Effector memory CD4-positive, alpha-beta T cell (primary cell): Measurements from ENCODE around the gene SLC34A3.
"Not testable (repeated sequence)": the region's sequence is repeated elsewhere in the genome, so short reads cannot be mapped to it uniquely, and the experiment has no call there.

Experiments used
- DNase-seq, 3 donors: peaks; one replicate each; pipeline ENCODE4 v3.0.0-alpha.2; 2020
- H3K27ac ChIP-seq: 2 replicates; pipeline ENCODE4 v1.7.0; 2013; ENCODE audit warnings: mild to moderate bottlenecking, low read length, moderate library complexity; ENCODE audit not compliant: insufficient read depth, poor library complexity, severe bottlenecking
- H3K27me3 ChIP-seq: replicated peaks from 2 replicates; pipeline ENCODE4 v1.7.0; 2013; ENCODE audit warnings: mild to moderate bottlenecking, low read length; ENCODE audit not compliant: insufficient read depth, control insufficient read depth, poor library complexity, severe bottlenecking
- H3K36me3 ChIP-seq: 2 replicates; pipeline ENCODE4 v1.7.0; 2013; ENCODE audit warnings: mild to moderate bottlenecking, low read length, moderate library complexity; ENCODE audit not compliant: control insufficient read depth, insufficient read depth
- H3K4me1 ChIP-seq: 2 replicates; pipeline ENCODE4 v1.7.0; 2013; ENCODE audit warnings: low read length, mild to moderate bottlenecking; ENCODE audit not compliant: control insufficient read depth, insufficient read depth, poor library complexity, severe bottlenecking
- H3K4me3 ChIP-seq: 2 replicates; pipeline ENCODE4 v1.7.0; 2013; ENCODE audit warnings: low read length, low read depth, mild to moderate bottlenecking; ENCODE audit not compliant: insufficient read depth, poor library complexity, severe bottlenecking
- H3K9me3 ChIP-seq: 2 replicates; pipeline ENCODE4 v1.7.0; 2013; ENCODE audit warnings: mild to moderate bottlenecking, low read length, moderate library complexity; ENCODE audit not compliant: control insufficient read depth

SLC34A3 gene

DNA sequence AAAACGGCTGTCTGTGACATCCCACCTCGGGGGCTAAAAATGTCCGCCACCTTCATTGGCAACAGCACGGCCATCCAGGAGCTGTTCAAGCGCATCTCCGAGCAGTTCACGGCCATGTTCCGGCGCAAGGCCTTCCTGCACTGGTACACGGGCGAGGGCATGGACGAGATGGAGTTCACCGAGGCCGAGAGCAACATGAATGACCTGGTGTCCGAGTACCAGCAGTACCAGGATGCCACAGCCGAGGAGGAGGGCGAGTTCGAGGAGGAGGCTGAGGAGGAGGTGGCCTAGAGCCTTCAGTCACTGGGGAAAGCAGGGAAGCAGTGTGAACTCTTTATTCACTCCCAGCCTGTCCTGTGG lies 12.5 kb downstream of the SLC34A3 start:
- H3K27me3 ChIP-seq, H3K27ac ChIP-seq, H3K4me3 ChIP-seq, DNase-seq, H3K9me3 ChIP-seq: not testable (repeated sequence)
- peaks cover 17% of the 10 kb centered on the region for H3K4me1 ChIP-seq
- H3K36me3 ChIP-seq = peaks cover 22% of the 10 kb centered on the region

DNA sequence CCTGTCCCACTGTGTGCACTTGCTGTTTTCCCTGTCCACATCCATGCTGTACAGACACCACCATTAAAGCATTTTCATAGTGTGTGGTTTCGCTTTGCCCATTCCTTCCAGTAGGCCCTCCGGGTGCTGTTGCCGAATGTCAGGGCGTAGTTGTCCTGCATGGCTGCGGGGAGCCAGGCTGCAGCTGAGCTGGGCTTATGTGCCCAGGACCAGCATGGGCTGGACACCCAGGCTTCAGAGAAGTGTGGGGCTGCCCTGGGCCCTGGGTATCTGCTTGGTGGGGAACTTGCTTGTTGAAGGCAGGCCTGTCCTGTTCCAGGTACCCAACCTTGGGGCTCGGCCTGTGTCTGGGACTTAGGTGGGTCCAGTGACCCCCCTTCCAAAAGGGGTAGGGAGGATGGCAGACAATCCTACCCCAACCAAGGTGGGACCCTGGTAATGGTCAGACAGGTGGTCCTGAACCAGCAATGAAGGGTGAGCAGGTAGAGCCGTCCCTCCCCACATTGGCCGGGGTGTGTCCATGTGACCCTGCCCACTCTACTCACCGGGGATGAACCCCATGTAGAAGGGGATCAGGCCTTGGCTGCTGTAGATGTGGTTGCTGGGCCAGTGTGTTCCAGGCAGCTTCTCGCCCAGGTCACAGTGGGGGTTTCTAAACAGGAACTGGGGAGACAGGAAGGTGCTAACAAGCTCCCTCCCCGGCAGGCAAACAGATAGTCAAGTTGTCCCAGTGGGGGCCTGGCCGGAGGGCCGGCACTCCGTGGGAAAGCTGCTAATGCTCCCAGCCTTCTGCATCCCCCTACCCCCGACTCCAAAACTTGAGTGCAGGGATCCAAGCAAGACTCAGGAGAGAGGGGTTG lies 13.2 kb downstream of the SLC34A3 start:
- Histone ChIP-seq H3K4me3 (no peak overlapping the region), H3K4me1 (peaks cover 17% of the 10 kb centered on the region), H3K27ac (no peak overlapping the region), H3K27me3 (no peaks in the 10 kb centered on the region), H3K9me3 (no peaks in the 10 kb centered on the region), H3K36me3 (peaks cover 22% of the 10 kb centered on the region)
- DNase-seq = no peak

DNA sequence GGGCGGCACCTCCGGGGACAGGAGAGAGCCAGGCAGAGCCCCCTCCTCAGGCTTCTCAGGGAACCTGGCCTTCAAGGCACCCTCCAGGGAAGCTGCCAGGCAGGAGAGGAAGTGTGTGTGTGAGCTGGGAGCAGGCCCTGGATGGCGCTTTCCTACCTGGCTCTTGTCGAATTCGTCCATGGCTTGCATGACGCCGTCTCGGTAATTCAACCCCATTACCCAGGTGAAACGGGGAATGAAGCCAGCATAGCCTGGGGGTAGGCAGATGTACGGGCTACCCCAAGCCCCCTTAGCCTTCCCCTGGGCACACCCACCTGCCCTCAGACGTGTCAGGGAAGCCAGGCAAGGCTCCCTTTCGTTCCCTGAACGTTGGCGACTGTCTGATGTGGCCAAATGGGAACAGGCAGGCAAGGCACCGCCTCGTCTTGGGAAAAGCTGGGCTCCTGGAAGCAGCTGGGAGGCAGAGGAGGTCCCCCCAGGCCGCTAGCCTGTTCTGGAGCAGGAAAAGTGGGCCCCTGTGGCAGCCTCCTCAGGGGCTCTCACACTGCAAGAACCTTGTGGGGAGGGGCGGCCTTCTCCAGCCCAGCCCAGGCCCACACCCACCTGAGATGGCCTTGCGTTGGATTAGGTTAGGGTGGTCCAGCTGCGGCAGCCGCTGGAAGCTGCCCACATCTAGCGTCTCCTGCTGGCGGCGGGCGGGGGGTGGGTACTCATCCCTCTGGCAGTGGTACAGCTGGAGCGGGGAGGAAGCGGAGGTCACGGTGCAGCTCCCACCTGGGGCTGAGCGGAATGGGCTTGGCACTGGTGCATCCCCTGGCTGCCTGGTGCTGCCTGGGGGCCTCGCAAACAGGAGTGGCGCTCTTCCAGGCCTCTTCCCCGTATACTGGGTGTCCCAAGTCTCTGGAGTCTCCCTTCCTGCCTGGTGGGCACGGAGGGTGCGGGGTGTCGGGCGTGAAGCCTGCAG lies 14.1 kb downstream of the SLC34A3 start:
- DNase-seq = no peak
- Histone ChIP-seq H3K27ac (no peak overlapping the region), H3K4me1 (peaks cover 15% of the 10 kb centered on the region), H3K36me3 (peaks cover 22% of the 10 kb centered on the region), H3K9me3 (no peaks in the 10 kb centered on the region), H3K27me3 (no peaks in the 10 kb centered on the region), H3K4me3 (no peak overlapping the region)

DNA sequence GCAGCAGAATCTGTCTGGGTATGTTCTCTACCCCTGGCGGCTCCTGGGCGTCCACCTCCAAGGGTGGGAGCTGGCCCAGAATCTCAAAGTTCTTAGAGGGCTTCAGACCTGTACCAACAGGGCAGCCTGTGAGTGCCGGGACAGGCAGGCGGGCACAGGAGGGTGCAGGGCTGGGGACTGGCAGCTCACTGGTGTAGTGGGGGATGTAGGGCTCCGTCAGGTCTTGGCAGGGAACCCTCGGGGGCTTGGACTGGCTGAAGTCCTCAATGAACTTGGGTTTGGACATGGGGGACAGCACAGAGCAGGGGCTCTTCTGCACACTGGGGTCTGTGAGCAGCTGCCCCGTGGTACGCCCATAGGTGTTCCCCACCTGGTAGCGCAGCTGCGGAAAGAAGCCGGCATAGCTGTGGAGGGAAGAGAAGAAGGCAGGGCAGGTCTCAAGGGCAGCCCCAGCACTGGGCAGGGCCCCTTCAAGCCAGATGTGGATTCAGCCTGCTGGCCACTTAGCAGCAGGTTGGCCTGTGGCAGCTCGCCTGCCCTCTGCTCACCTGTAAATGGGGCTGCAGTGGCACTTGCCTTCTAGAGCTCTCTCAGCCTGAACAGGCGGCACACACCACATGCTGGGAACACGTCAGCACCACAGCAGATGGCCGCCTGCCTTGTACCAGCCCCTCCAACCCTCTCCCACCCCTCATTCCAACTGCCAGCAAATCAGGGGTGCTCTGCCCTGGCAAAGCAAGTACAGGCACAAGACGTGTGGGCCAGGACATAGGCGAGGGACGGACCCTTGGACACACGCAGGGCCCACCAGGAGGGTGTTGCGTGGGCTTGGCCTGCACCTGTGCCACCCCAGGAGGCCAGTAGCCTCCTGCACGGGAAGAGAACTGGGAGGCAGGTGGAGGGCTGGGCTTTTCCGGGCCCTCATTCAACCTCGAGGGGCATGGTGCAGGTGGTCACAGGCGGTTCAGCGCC lies 15.0 kb downstream of the SLC34A3 start:
- no peaks in the 10 kb centered on the region for H3K9me3 ChIP-seq
- H3K36me3 ChIP-seq = peaks cover 22% of the 10 kb centered on the region
- peaks cover 15% of the 10 kb centered on the region for H3K4me1 ChIP-seq
- H3K4me3 ChIP-seq = no peak overlapping the region
- H3K27ac ChIP-seq = no peak overlapping the region
- no peaks in the 10 kb centered on the region for H3K27me3 ChIP-seq
- no peak for DNase-seq

DNA sequence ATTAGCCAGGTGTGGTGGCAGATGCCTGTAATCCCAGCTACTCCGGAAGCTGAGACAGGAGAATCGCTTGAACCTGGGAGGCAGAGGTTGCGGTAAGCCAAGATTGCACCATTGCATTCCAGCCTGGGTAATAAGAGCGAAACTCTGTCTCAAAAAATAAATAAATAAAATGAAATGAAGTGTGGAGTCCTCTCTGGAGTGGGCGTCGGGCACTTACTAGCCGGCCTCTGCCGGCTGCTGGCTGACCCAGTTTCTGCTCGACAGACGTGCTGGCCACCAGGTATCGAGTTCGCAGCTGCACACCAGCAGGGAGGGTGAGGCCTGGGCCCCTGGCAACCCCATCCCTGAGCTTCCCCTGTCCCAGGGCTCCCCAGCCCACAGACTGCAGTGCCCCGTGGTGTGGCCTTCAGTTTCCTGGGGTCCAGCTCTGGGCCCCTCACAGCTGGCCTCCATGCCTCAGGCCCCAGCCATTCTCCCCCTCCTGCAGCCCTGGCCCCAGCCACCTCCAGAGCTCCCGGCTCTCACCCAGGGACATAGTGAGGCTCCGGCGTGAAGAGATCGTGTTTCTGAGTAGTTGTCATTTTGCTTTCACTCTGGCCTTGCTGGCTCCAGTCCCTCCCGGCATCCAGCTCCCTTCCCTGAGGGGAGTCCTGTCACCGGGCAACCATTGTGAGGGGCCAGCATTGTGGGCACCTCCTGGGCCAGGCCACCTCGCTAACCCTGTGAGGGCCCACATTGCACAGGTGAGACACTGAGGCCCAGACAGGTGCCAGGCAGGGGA lies 16.6 kb downstream of the SLC34A3 start:
- Histone ChIP-seq H3K4me1 (peaks cover 7% of the 10 kb centered on the region), H3K36me3 (peaks cover 17% of the 10 kb centered on the region), H3K27me3 (no peaks in the 10 kb centered on the region), H3K27ac (no peak overlapping the region), H3K4me3 (no peak overlapping the region), H3K9me3 (no peaks in the 10 kb centered on the region)
- DNase-seq = no peak

DNA sequence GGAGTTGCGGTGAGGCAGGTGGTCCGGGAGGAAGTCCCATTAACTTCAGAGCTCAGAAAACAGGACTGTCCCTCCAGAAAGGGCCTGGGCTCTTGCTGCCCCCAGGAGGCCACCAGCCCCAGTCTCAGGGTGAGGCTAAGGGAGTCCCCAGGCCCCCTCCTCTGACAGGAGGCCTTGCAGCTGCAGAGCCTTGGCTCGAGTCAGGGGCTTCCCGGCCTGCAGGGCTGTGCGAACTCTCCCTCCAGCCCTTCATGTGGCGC lies 17.1 kb downstream of the SLC34A3 start:
- no peak overlapping the region for H3K27ac ChIP-seq
- H3K9me3 ChIP-seq = no peaks in the 10 kb centered on the region

DNA sequence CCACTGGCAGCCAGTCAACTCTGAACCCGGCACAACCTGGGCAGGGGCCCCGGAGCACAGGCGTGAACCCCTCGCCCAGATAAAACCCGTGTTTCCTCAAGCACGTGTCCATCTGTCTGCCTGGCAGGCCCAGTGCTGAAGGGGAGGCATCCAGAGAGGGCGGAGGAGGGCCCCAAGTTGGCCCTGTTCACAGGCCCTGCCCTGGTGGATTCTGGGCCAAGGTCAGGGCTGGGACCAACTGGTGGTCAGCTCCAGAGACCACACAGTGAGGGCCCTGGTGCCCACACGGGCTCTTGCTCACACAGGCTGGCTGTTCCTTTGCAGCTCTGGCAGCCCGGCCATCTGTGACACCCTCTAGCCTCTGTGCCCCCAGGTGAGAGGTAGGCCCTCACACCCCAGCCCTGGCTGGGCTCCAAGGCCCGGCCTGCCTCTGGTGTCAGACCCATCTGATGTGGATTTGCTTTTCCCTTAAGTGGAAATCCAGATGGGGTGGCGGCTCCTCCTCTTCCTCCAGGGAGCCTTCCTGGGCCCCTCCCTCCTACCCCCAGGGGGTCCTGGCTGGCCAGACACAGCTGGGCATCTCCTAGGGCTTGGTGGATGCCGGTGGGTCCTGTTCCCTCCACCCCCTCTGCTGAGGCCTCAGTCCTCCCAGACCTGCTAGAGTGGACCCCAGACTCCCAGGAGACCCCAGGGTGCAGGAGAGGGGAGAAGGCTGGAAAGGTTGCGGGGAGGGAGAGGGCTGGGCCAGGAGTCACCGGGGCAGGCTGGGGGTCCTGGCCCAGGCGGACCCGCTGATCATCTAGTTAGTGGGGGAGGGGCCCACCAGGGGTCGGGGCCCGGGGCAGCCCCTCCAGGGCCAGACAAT lies 19.9 kb downstream of the SLC34A3 start:
- Histone ChIP-seq H3K27me3 (no peaks in the 10 kb centered on the region), H3K27ac (no peak overlapping the region), H3K4me3 (no peak overlapping the region), H3K9me3 (no peaks in the 10 kb centered on the region), H3K36me3 (no peaks in the 10 kb centered on the region), H3K4me1 (peaks cover 8% of the 10 kb centered on the region)
- DNase-seq = no peak

More for the DNA sequence above, 17.1 kb downstream of the SLC34A3 start:
- peaks cover 2% of the 10 kb centered on the region for H3K4me1 ChIP-seq
- H3K4me3 ChIP-seq = no peak overlapping the region
- no peak for DNase-seq
- H3K27me3 ChIP-seq = no peaks in the 10 kb centered on the region
- peaks cover 12% of the 10 kb centered on the region for H3K36me3 ChIP-seq

DNA sequence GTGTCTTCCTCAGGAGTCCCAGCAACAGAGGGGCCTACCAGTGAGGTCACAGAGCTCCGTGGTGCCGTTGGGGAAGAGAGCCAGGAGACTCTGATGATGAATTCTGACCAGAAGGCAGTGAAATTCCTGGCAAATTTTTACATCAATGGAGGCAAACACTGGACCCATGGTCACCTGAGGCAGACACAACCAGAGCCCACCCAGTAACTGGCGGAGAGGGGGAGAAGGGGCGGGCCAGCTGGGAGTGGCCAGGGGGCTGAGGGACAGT lies 20.4 kb downstream of the SLC34A3 start, which contains the start of gene STPG3:
TSS of gene STPG3 (plus strand) at position 93 of the 268 bp plus-strand sequence. CDS start at position 94, 1 bp downstream.
- Histone ChIP-seq H3K4me1 (peaks cover 13% of the 10 kb centered on the region), H3K27ac (no peak within 1 kb of the TSS), H3K4me3 (no peak within 1 kb of the TSS), H3K36me3 (no peaks in the 10 kb centered on the region), H3K27me3 (no peaks in the 10 kb centered on the region), H3K9me3 (no peaks in the 10 kb centered on the region)
- no peak for DNase-seq
